ENCODE data around the gene GRIK4. TPM values are rescaled to one million over a fixed set of nuclear protein-coding genes. Genes with fewer than 3 reads are reported as not detected.

Gene GRIK4
- total and polyA plus RNA-seq, 2 experiments from 2014 or later: not detected

- Histone ChIP-seq H2AFZ (no peak overlapping the region), H3F3A (ENCODE audit: insufficient read depth) (peaks cover 17% of the 10 kb centered on the region; the same call in 1 of the 2 replicates), H3K9me2 (ENCODE audit: insufficient read depth) (no peaks in the 10 kb centered on the region), H3K79me2 (ENCODE audit: insufficient read depth) (no peaks in the 10 kb centered on the region), H4K20me1 (ENCODE audit: insufficient read depth) (no peaks in the 10 kb centered on the region), H3K27ac (no peak overlapping the region), H3K4me2 (ENCODE audit: unreplicated experiment) (no peak overlapping the region), H3K4me3 (no peak overlapping the region), H3K9me3 (ENCODE audit: low read depth) (no peaks in the 10 kb centered on the region), H3K27me3 (replicated peaks; ENCODE audit: insufficient read depth) (no peaks in the 10 kb centered on the region), H3K36me3 (ENCODE audit: low read depth) (no peaks in the 10 kb centered on the region), H3K4me1 (ENCODE audit: insufficient read depth) (peaks cover 13% of the 10 kb centered on the region), H3K9ac (no peak overlapping the region)
- in situ Hi-C loops (cut with MboI): no loop called here
- TF ChIP-seq EZH2phosphoT487 (IDR thresholded peaks at IDR 0.05; ENCODE audit: insufficient read depth, low read depth) (no peak), EZH2 (IDR thresholded peaks at IDR 0.05; ENCODE audit: insufficient read depth, poor library complexity, severe bottlenecking) (no peak)
- no peak for DNase-seq
- WGBS, 2 experiments (ENCODE audit: low coverage in 1 of 2, low lambda C conversion rate in 2 of 2, missing lambda C conversion rate in 2 of 2): 88 to 93% methylated on average over 6 of the region's 6 CpGs
These were observed 200.5 kb downstream of the GRIK4 start for GRCh38 chr11:120712014-120712413.

GRCh38 chr11:120712881-120713280 is 201.3 kb downstream of the GRIK4 start:
- Histone ChIP-seq H3F3A (ENCODE audit: insufficient read depth) (peaks cover 17% of the 10 kb centered on the region; the same call in 1 of the 2 replicates), H3K9me2 (ENCODE audit: insufficient read depth) (no peaks in the 10 kb centered on the region), H3K79me2 (ENCODE audit: insufficient read depth) (no peaks in the 10 kb centered on the region), H3K4me3 (no peak overlapping the region), H3K36me3 (ENCODE audit: low read depth) (no peaks in the 10 kb centered on the region), H3K27ac (no peak overlapping the region), H3K4me2 (ENCODE audit: unreplicated experiment) (no peak overlapping the region), H3K9ac (no peak overlapping the region), H3K4me1 (ENCODE audit: insufficient read depth) (peaks cover 13% of the 10 kb centered on the region), H3K27me3 (replicated peaks; ENCODE audit: insufficient read depth) (no peaks in the 10 kb centered on the region), H3K9me3 (ENCODE audit: low read depth) (no peaks in the 10 kb centered on the region), H2AFZ (no peak overlapping the region), H4K20me1 (ENCODE audit: insufficient read depth) (no peaks in the 10 kb centered on the region)
- WGBS, 2 experiments (ENCODE audit: low coverage in 1 of 2, low lambda C conversion rate in 2 of 2, missing lambda C conversion rate in 2 of 2): 93 to 95% methylated on average over 4 of the region's 4 CpGs
- DNase-seq: no peak
- TF ChIP-seq EZH2 (IDR thresholded peaks at IDR 0.05; ENCODE audit: insufficient read depth, poor library complexity, severe bottlenecking): no peak
- TF ChIP-seq EZH2phosphoT487 (IDR thresholded peaks at IDR 0.05; ENCODE audit: insufficient read depth, low read depth): no peak
- in situ Hi-C loops (cut with MboI): no loop called here

GRCh38 chr11:120713296-120713695 is 201.7 kb downstream of the GRIK4 start:
- Histone ChIP-seq H3K4me1 (ENCODE audit: insufficient read depth) (peaks cover 13% of the 10 kb centered on the region), H3K9me2 (ENCODE audit: insufficient read depth) (no peaks in the 10 kb centered on the region), H3K36me3 (ENCODE audit: low read depth) (no peaks in the 10 kb centered on the region), H3K27ac (no peak overlapping the region), H3K9ac (no peak overlapping the region), H3K9me3 (ENCODE audit: low read depth) (no peaks in the 10 kb centered on the region), H3F3A (ENCODE audit: insufficient read depth) (peaks cover 17% of the 10 kb centered on the region; the same call in 1 of the 2 replicates), H3K4me2 (ENCODE audit: unreplicated experiment) (no peak overlapping the region), H2AFZ (no peak overlapping the region), H3K27me3 (replicated peaks; ENCODE audit: insufficient read depth) (no peaks in the 10 kb centered on the region), H3K4me3 (no peak overlapping the region), H4K20me1 (ENCODE audit: insufficient read depth) (no peaks in the 10 kb centered on the region), H3K79me2 (ENCODE audit: insufficient read depth) (no peaks in the 10 kb centered on the region)
- TF ChIP-seq EZH2 (IDR thresholded peaks at IDR 0.05; ENCODE audit: insufficient read depth, poor library complexity, severe bottlenecking) (no peak), EZH2phosphoT487 (IDR thresholded peaks at IDR 0.05; ENCODE audit: insufficient read depth, low read depth) (no peak)
- DNase-seq: no peak
- WGBS, 2 experiments (ENCODE audit: low coverage in 1 of 2, low lambda C conversion rate in 2 of 2, missing lambda C conversion rate in 2 of 2): 87 to 94% methylated on average over 5 of the region's 5 CpGs
- in situ Hi-C loops (cut with MboI): no loop called here

- H3K36me3 ChIP-seq (ENCODE audit: low read depth): no peaks in the 10 kb centered on the region
- no peak overlapping the region for H3K4me3 ChIP-seq
- no peaks in the 10 kb centered on the region for H4K20me1 ChIP-seq (ENCODE audit: insufficient read depth)
- H3K27ac ChIP-seq: no peak overlapping the region
- TF ChIP-seq EZH2phosphoT487 (IDR thresholded peaks at IDR 0.05; ENCODE audit: insufficient read depth, low read depth): no peak
- TF ChIP-seq EZH2 (IDR thresholded peaks at IDR 0.05; ENCODE audit: insufficient read depth, poor library complexity, severe bottlenecking): no peak
- 60 to 63% methylated on average over 3 of the region's 3 CpGs for WGBS, 2 experiments (ENCODE audit: low coverage in 1 of 2, low lambda C conversion rate in 2 of 2, missing lambda C conversion rate in 2 of 2)
- peaks cover 14% of the 10 kb centered on the region; the same call in 1 of the 2 replicates for H3F3A ChIP-seq (ENCODE audit: insufficient read depth)
- peaks cover 13% of the 10 kb centered on the region for H3K4me1 ChIP-seq (ENCODE audit: insufficient read depth)
- H3K27me3 ChIP-seq (replicated peaks; ENCODE audit: insufficient read depth): 0 out of 2 replicates have a peak, but pooled peaks cover under 1% of the 10 kb centered on the region
- H3K9me3 ChIP-seq (ENCODE audit: low read depth): no peaks in the 10 kb centered on the region
- H3K4me2 ChIP-seq (ENCODE audit: unreplicated experiment): no peak overlapping the region
- no peak overlapping the region for H2AFZ ChIP-seq
- H3K9me2 ChIP-seq (ENCODE audit: insufficient read depth): no peaks in the 10 kb centered on the region
- in situ Hi-C loops (cut with MboI): no loop called here
- no peaks in the 10 kb centered on the region for H3K79me2 ChIP-seq (ENCODE audit: insufficient read depth)
- peak; percentile 21 for DNase-seq
- no peak overlapping the region for H3K9ac ChIP-seq
These were observed 202.9 kb downstream of the GRIK4 start for GRCh38 chr11:120714438-120714837.
